Mammary epithelial cell (primary cell): Measurements from ENCODE around the gene NDUFV1.

Experiments
- CTCF ChIP-seq, 2 donors: IDR thresholded peaks in 1 of 2; conservative IDR thresholded peaks in 1 of 2; 2 replicates each; pipeline ENCODE4 v1.5.1; 2011 to 2012; ENCODE audit warnings: inconsistent platforms in 2 of 2, low read length in 2 of 2, mild to moderate bottlenecking in 2 of 2, control low read depth in 1 of 2, low read depth in 1 of 2; ENCODE audit not compliant: insufficient read depth in 1 of 2; ENCODE audit errors: extremely low read depth in 1 of 2
- EZH2 ChIP-seq: IDR thresholded peaks from 2 replicates; pipeline ENCODE4 v1.6.1; 2012; ENCODE audit warnings: low read length, inconsistent platforms, borderline replicate concordance

GRCh38 chr11:67572305-67572704 is 34.4 kb upstream of the NDUFV1 start:
- no peak for TF ChIP-seq EZH2
- TF ChIP-seq CTCF (conservative IDR thresholded peaks at IDR 0.05 in 1 of 2, IDR thresholded peaks at IDR 0.05 in 1 of 2; ENCODE audit: extremely low read depth in 1 of 2, insufficient read depth in 1 of 2, low read depth in 1 of 2, low read length in 2 of 2) = no peak
